K562 (cell line): ENCODE results near the gene TM9SF4. TPM values are rescaled to one million over a fixed set of nuclear protein-coding genes. Genes with fewer than 3 reads are reported as not detected.

ENCODE experiments used
- ETV5 ChIP-seq: sonication (generic); formaldehyde crosslinking; IDR thresholded peaks from 2 replicates; pipeline ENCODE4 v1.4.0; 2020; ENCODE audit warnings: low read depth, mild to moderate bottlenecking, missing genetic modification reagents
- FOXK2 ChIP-seq, 2 experiments: fragments of 450-650 bp; IDR thresholded peaks in 1 of 2; conservative IDR thresholded peaks in 1 of 2; 2 replicates each; pipeline ENCODE4 v1.6.1; 2016; ENCODE audit warnings: low read depth in 2 of 2, mild to moderate bottlenecking in 1 of 2
- HDAC8 ChIP-seq: fragments of 450-650 bp; IDR thresholded peaks from 2 replicates; pipeline ENCODE4 v1.6.1; 2016; ENCODE audit warnings: mild to moderate bottlenecking, missing genetic modification characterization, moderate library complexity, missing compliant biosample characterization
- NFRKB ChIP-seq: fragments of 450-650 bp; IDR thresholded peaks from 2 replicates; pipeline ENCODE4 v1.6.1; 2016; ENCODE audit warnings: low read depth
- POLR2AphosphoS2 ChIP-seq: IDR thresholded peaks from 2 replicates; pipeline ENCODE4 v1.6.1; 2012; ENCODE audit warnings: low read length, improper control_type of control experiment
- RB1 ChIP-seq: fragments of 450-650 bp; IDR thresholded peaks from 2 replicates; pipeline ENCODE4 v1.6.1; 2017; ENCODE audit warnings: low read depth, mild to moderate bottlenecking
- ZNF134 ChIP-seq: fragments of 250-450 bp; sonication (Bioruptor Pico); conservative IDR thresholded peaks from 2 replicates; pipeline ENCODE4 v1.4.0; 2020
- ZNF175 ChIP-seq: fragments of 200-800 bp; sonication (Bioruptor generic); IDR thresholded peaks from 2 replicates; pipeline ENCODE4 v1.6.1; 2016; ENCODE audit warnings: low read depth, mild to moderate bottlenecking, missing genetic modification characterization, missing compliant biosample characterization
- ZNF785 ChIP-seq: fragments of 250-450 bp; sonication (Bioruptor Pico); IDR thresholded peaks from 2 replicates; pipeline ENCODE4 v1.4.0; 2020; ENCODE audit warnings: mild to moderate bottlenecking
- polyA plus RNA-seq, 8 experiments: library from polyadenylated mRNA; depleted of rRNA in 4 of 8; stranded (reverse) in 5 of 8; unstranded in 3 of 8; fragments of >200 nt; fragmentation: Nextera tagmentation in 2 of 8; fragmentation: Illumina TruSeq in 1 of 8; extraction: Ambion mirVana in 2 of 8; extraction: Trizol in 1 of 8; gene quantifications; 2 replicates each; pipeline versions ENCODE4 v1.2.1 to v1.2.3, GENCODE V29; 2011 to 2014; ENCODE audit warnings: inconsistent platforms in 1 of 8, missing spikeins in 1 of 8
- total RNA-seq, 7 experiments: library from RNA; depleted of rRNA in 6 of 7; stranded (reverse); fragments of >200 nt in 6 of 7; fragmentation: Illumina TruSeq in 2 of 7; extraction: Trizol in 2 of 7; gene quantifications; 2 replicates each; pipeline versions ENCODE4 v1.2.1 to v1.2.3, GENCODE V29; 2011 to 2021; ENCODE audit warnings: low replicate concordance in 1 of 7
- TF ChIP-seq, protein P1 (sequence below): sonication (generic); formaldehyde crosslinking; IDR thresholded peaks from 2 replicates; pipeline ENCODE4 v1.4.0; 2020; ENCODE audit warnings: mild to moderate bottlenecking, missing genetic modification reagents
- TF ChIP-seq, protein P2 (sequence below): fragments of 250-450 bp; sonication (Bioruptor Pico); IDR thresholded peaks from 2 replicates; pipeline ENCODE4 v1.5.0; 2022; ENCODE audit warnings: mild to moderate bottlenecking
- TF ChIP-seq, protein P3 (sequence below): fragments of 450-650 bp; formaldehyde crosslinking; conservative IDR thresholded peaks from 2 replicates; pipeline ENCODE4 v1.4.0; 2022; ENCODE audit warnings: mild to moderate bottlenecking, missing genetic modification characterization
- TF ChIP-seq, protein P4 (sequence below): fragments of 250-450 bp; sonication (Bioruptor Pico); IDR thresholded peaks from 2 replicates; pipeline ENCODE4 v1.4.0; 2020; ENCODE audit warnings: mild to moderate bottlenecking, moderate library complexity
- TF ChIP-seq, protein P5 (sequence below), 2 experiments: fragments of 450-650 bp in 1 of 2; sonication (generic) in 1 of 2; formaldehyde crosslinking; conservative IDR thresholded peaks; 2 replicates each; pipeline versions ENCODE4 v1.4.0 to v1.8.1; 2020 to 2022; ENCODE audit warnings: mild to moderate bottlenecking in 1 of 2, missing genetic modification reagents in 1 of 2

The TM9SF4 gene
- total and polyA plus RNA-seq, 9 of the 15 experiments (the other 6 are each of a cell fraction or from before 2014, with no cell fraction given) = 14.5 to 46.3 (median 26.9) TPM

DNA sequence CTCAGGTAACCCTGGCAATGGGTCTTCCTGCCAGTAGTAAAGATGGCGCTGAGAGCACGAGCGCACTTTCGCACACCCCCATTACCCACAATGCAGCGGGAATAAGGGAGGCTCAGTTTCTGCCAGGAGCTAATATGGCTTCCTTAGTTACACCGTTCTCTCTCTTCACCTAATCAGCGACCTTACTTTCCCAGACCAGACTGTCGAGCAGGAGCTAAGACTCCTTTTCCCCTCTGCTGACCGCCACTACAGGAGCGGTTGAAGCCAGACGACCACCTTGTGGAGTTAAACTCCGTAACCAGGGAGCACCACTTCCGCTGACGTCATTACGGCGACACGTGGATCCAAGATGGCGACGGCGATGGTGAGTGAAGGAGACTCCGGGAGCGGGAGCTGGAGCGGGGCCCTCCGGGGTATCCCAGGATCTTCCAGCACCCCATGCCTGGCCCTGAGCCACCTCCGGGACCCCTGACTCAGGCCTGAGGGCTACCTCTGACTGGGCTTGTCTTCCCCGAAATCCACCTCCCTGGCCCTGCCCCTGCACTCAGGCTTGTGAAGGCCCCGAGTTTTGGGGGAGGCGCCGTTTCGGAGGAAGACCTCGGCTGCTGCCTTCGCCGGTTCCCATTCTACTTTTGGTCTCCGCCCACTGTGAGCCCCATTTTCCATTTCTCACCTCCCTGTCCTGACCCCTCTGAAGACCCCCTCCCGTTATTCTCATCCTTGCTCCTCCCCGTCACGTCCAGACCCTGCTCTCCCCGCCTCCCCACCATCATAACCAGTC, at the start of gene TM9SF4 (continued):
- TF ChIP-seq, protein P1, sequence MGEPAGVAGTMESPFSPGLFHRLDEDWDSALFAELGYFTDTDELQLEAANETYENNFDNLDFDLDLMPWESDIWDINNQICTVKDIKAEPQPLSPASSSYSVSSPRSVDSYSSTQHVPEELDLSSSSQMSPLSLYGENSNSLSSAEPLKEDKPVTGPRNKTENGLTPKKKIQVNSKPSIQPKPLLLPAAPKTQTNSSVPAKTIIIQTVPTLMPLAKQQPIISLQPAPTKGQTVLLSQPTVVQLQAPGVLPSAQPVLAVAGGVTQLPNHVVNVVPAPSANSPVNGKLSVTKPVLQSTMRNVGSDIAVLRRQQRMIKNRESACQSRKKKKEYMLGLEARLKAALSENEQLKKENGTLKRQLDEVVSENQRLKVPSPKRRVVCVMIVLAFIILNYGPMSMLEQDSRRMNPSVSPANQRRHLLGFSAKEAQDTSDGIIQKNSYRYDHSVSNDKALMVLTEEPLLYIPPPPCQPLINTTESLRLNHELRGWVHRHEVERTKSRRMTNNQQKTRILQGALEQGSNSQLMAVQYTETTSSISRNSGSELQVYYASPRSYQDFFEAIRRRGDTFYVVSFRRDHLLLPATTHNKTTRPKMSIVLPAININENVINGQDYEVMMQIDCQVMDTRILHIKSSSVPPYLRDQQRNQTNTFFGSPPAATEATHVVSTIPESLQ (CRISPR knock-in tag) = peak; percentile 86; the same call in 1 of the 2 replicates
- TF ChIP-seq NFRKB (peak; percentile 99), FOXK2 (conservative IDR thresholded peaks at IDR 0.05 in 1 of 2, IDR thresholded peaks at IDR 0.05 in 1 of 2; ENCODE audit: low read depth in 2 of 2) (peak in 1 of 2 experiments; percentile 71; a peak in 3 of 4 replicates), POLR2AphosphoS2 (no peak), ZNF785 (CRISPR knock-in tag) (no peak), HDAC8 (tag) (peak; percentile 87; the same call in 1 of the 2 replicates), ZNF134 (peak; percentile 67), RB1 (peak; percentile 76), ETV5 (CRISPR knock-in tag) (peak; percentile 85), ZNF175 (peak; percentile 92)
- TF ChIP-seq, protein P2, sequence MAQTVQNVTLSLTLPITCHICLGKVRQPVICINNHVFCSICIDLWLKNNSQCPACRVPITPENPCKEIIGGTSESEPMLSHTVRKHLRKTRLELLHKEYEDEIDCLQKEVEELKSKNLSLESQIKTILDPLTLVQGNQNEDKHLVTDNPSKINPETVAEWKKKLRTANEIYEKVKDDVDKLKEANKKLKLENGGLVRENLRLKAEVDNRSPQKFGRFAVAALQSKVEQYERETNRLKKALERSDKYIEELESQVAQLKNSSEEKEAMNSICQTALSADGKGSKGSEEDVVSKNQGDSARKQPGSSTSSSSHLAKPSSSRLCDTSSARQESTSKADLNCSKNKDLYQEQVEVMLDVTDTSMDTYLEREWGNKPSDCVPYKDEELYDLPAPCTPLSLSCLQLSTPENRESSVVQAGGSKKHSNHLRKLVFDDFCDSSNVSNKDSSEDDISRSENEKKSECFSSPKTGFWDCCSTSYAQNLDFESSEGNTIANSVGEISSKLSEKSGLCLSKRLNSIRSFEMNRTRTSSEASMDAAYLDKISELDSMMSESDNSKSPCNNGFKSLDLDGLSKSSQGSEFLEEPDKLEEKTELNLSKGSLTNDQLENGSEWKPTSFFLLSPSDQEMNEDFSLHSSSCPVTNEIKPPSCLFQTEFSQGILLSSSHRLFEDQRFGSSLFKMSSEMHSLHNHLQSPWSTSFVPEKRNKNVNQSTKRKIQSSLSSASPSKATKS (CRISPR knock-in tag) = no peak
- TF ChIP-seq, protein P3, sequence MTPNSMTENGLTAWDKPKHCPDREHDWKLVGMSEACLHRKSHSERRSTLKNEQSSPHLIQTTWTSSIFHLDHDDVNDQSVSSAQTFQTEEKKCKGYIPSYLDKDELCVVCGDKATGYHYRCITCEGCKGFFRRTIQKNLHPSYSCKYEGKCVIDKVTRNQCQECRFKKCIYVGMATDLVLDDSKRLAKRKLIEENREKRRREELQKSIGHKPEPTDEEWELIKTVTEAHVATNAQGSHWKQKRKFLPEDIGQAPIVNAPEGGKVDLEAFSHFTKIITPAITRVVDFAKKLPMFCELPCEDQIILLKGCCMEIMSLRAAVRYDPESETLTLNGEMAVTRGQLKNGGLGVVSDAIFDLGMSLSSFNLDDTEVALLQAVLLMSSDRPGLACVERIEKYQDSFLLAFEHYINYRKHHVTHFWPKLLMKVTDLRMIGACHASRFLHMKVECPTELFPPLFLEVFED = peak; percentile 66; the same call in 1 of the 2 replicates
- TF ChIP-seq, protein P4, sequence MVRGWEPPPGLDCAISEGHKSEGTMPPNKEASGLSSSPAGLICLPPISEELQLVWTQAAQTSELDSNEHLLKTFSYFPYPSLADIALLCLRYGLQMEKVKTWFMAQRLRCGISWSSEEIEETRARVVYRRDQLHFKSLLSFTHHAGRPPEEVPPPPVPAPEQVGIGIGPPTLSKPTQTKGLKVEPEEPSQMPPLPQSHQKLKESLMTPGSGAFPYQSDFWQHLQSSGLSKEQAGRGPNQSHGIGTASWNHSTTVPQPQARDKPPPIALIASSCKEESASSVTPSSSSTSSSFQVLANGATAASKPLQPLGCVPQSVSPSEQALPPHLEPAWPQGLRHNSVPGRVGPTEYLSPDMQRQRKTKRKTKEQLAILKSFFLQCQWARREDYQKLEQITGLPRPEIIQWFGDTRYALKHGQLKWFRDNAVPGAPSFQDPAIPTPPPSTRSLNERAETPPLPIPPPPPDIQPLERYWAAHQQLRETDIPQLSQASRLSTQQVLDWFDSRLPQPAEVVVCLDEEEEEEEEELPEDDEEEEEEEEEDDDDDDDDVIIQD = no peak
- TF ChIP-seq, protein P5, sequence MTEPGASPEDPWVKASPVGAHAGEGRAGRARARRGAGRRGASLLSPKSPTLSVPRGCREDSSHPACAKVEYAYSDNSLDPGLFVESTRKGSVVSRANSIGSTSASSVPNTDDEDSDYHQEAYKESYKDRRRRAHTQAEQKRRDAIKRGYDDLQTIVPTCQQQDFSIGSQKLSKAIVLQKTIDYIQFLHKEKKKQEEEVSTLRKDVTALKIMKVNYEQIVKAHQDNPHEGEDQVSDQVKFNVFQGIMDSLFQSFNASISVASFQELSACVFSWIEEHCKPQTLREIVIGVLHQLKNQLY (CRISPR knock-in tag; conservative IDR thresholded peaks at IDR 0.05) = 0 out of 4 replicates have a peak, but pooled peaks of 1 of the 2 experiments have one; percentile 36
